Coronary artery (tissue), 2 donors: ENCODE data around the gene FFAR1.
A peak's percentile ranks its signal among the peaks of the same experiment; 100 is the strongest.
"Not testable (repeated sequence)": the region's sequence is repeated elsewhere in the genome, so short reads cannot be mapped to it uniquely, and the experiment has no call there.

Source experiments
- DNase-seq: peaks from one replicate; pipeline ENCODE4 v3.0.0-alpha.2; 2017; ENCODE audit warnings: low spot score
- H3K27ac ChIP-seq, 2 donors: fragments of 200-600 bp; sonication (generic); one replicate each; pipeline ENCODE4 v1.5.1; 2016 to 2019
- H3K4me3 ChIP-seq: fragments of 200-600 bp; sonication (generic); 2 replicates; pipeline ENCODE4 v1.5.1; 2016; ENCODE audit warnings: mild to moderate bottlenecking, moderate library complexity
- CTCF ChIP-seq: fragments of 200-600 bp; sonication (generic); IDR thresholded peaks from one replicate; pipeline ENCODE4 v1.5.1; 2019; ENCODE audit warnings: antibody characterized with exemption

The FFAR1 gene

GRCh38 chr19:35352448-35353304, 5.0 kb downstream of the FFAR1 start:
- TF ChIP-seq CTCF: peak; percentile 30
- Histone ChIP-seq H3K27ac (no peak overlapping the region), H3K4me3 (no peak overlapping the region)
- no peak for DNase-seq

GRCh38 chr19:35353635-35354034, 5.9 kb downstream of the FFAR1 start:
- Histone ChIP-seq H3K27ac (no peak overlapping the region), H3K4me3 (no peak overlapping the region)
- TF ChIP-seq CTCF: no peak
- no peak for DNase-seq

GRCh38 chr19:35354898-35355297, 7.2 kb downstream of the FFAR1 start:
- no peak overlapping the region for H3K4me3 ChIP-seq
- TF ChIP-seq CTCF: no peak
- no peak for DNase-seq
- no peak overlapping the region for H3K27ac ChIP-seq

- DNase-seq: no peak
- Histone ChIP-seq H3K27ac (no peak overlapping the region), H3K4me3 (no peak overlapping the region)
- TF ChIP-seq CTCF: no peak
These were observed 8.2 kb downstream of the FFAR1 start for GRCh38 chr19:35355791-35356460.

- Histone ChIP-seq H3K27ac (no peak within 1 kb of the TSS), H3K4me3 (no peak within 1 kb of the TSS)
- TF ChIP-seq CTCF: no peak
- DNase-seq: no peak
These were observed 10.3 kb downstream of the FFAR1 start, which contains the start of gene FFAR3 for GRCh38 chr19:35357867-35358573. FFAR3 (plus strand) TSS chr19:35358460; CDS start chr19:35358891, 431 bp downstream.

- H3K4me3 ChIP-seq, DNase-seq, H3K27ac ChIP-seq: not testable (repeated sequence)
These were observed 11.1 kb downstream of the FFAR1 start for GRCh38 chr19:35358834-35359233.

- H3K4me3 ChIP-seq, DNase-seq, H3K27ac ChIP-seq: not testable (repeated sequence)
These were observed 11.7 kb downstream of the FFAR1 start for GRCh38 chr19:35359395-35359794.

GRCh38 chr19:35360081-35360480, 12.4 kb downstream of the FFAR1 start:
- not testable (repeated sequence) for H3K27ac ChIP-seq, H3K4me3 ChIP-seq, DNase-seq
